Upper lobe of left lung (tissue), 6 donors: ENCODE measurements around the gene ZNF785. TPM values are rescaled to one million over a fixed set of nuclear protein-coding genes. Genes with fewer than 3 reads are reported as not detected.

Experiments
- ATAC-seq, 2 donors: fragments of 200-7000 bp; cut with Tn5 transposase; one replicate each; pipeline ENCODE4 v1.9.1; 2022; ENCODE audit warnings: mild to moderate bottlenecking in 2 of 2, moderate library complexity in 2 of 2; ENCODE audit not compliant: low FRiP score in 2 of 2
- DNase-seq, 2 donors: peaks; one replicate each; pipeline ENCODE4 v3.0.0-alpha.2; 2019 to 2020
- H3K27ac ChIP-seq, 4 donors: fragments of 200-600 bp; sonication (generic); one replicate each; pipeline ENCODE4 v1.5.1; 2016 to 2019
- H3K27me3 ChIP-seq, 4 donors: fragments of 200-600 bp; sonication (generic); one replicate each; pipeline ENCODE4 v1.5.1; 2017 to 2019
- H3K36me3 ChIP-seq, 4 donors: fragments of 200-600 bp; sonication (generic); one replicate each; pipeline ENCODE4 v1.5.1; 2016 to 2019
- H3K4me1 ChIP-seq, 4 donors: fragments of 200-600 bp; sonication (generic); one replicate each; pipeline ENCODE4 v1.5.1; 2018 to 2019
- H3K4me3 ChIP-seq, 4 donors: fragments of 200-600 bp; sonication (generic); one replicate each; pipeline ENCODE4 v1.5.1; 2017 to 2019; ENCODE audit warnings: mild to moderate bottlenecking in 2 of 4, moderate library complexity in 1 of 4
- H3K9me3 ChIP-seq, 4 donors: fragments of 200-600 bp; sonication (generic); one replicate each; pipeline ENCODE4 v1.5.1; 2018 to 2019
- CTCF ChIP-seq, 6 experiments: fragments of 450-650 bp in 4 of 6; fragments of 200-600 bp in 2 of 6; sonication (generic) in 2 of 6; IDR thresholded peaks; one replicate each; pipeline ENCODE4 v1.5.1; 2016 to 2019; ENCODE audit warnings: antibody characterized with exemption in 6 of 6
- EP300 ChIP-seq, 4 donors: sonication (generic); formaldehyde crosslinking; IDR thresholded peaks; one replicate each; pipeline ENCODE4 v1.5.1; 2017; ENCODE audit warnings: antibody characterized with exemption in 4 of 4, control low read depth in 2 of 4
- POLR2A ChIP-seq, 4 donors: fragments of 450-650 bp; IDR thresholded peaks; one replicate each; pipeline ENCODE4 v1.5.1; 2016 to 2017; ENCODE audit warnings: antibody characterized with exemption in 4 of 4, mild to moderate bottlenecking in 2 of 4
- POLR2AphosphoS5 ChIP-seq, 2 donors: sonication (generic); formaldehyde crosslinking; IDR thresholded peaks; one replicate each; pipeline ENCODE4 v1.5.1; 2017; ENCODE audit warnings: antibody characterized with exemption in 2 of 2
- WGBS, 2 donors: methylation state at CpG; one replicate each; pipeline ENCODE4 v1.1.5; 2017 to 2018; 5-methylcytosine and 5-hydroxymethylcytosine counted together
- total RNA-seq, 6 donors: library from RNA; depleted of rRNA in 4 of 6; stranded (reverse); fragments of >200 nt in 4 of 6; gene quantifications; one replicate each; pipeline versions ENCODE4 v1.1.0 to v1.2.1, GENCODE V29; 2016 to 2021
- donor health status: DM: no; HTN: no; CAD: no; lungs with moderate emphysema.
- donor health status: DM: no; HTN: yes; CAD: no; lungs with severe emphysema.

The ZNF785 gene
- total RNA-seq, 6 donors from 2014 or later, result 7.3 to 52.4 (median 15.3) TPM

- TF ChIP-seq EP300 (IDR thresholded peaks at IDR 0.05) (no peak), CTCF (IDR thresholded peaks at IDR 0.05) (no peak), POLR2A (IDR thresholded peaks at IDR 0.05) (no peak), POLR2AphosphoS5 (IDR thresholded peaks at IDR 0.05) (no peak)
- H3K4me3 ChIP-seq, result no peak overlapping the region
- WGBS, 2 donors, result 84 to 85% methylated on average over 10 to 11 of the region's 11 CpGs
Measured at GRCh38 chr16:30623536-30624283, 38.2 kb upstream of the ZNF785 start.

GRCh38 chr16:30622455-30623032, 37.0 kb upstream of the ZNF785 start:
- WGBS, 2 donors, result 52 to 58% methylated on average over 10 of the region's 10 CpGs
- Histone ChIP-seq H3K9me3 (no peaks in the 10 kb centered on the region), H3K27me3 (no peaks in the 10 kb centered on the region), H3K27ac (no peak overlapping the region), H3K4me1 (no peaks in the 10 kb centered on the region), H3K4me3 (no peak overlapping the region), H3K36me3 (no peaks in the 10 kb centered on the region)
- DNase-seq, result no peak
- ATAC-seq, result no peak
- TF ChIP-seq POLR2AphosphoS5 (IDR thresholded peaks at IDR 0.05) (no peak), POLR2A (IDR thresholded peaks at IDR 0.05) (no peak), EP300 (IDR thresholded peaks at IDR 0.05) (no peak), CTCF (IDR thresholded peaks at IDR 0.05) (no peak)

More at GRCh38 chr16:30623536-30624283, 38.2 kb upstream of the ZNF785 start:
- peaks cover 0 to 3% (median 2%) of the 10 kb centered on the region in 4 donors for H3K4me1 ChIP-seq
- H3K27ac ChIP-seq, result no peak overlapping the region
- ATAC-seq (no peak), DNase-seq (no peak)
- no peaks in the 10 kb centered on the region for H3K27me3 ChIP-seq
- no peaks in the 10 kb centered on the region for H3K36me3 ChIP-seq
- H3K9me3 ChIP-seq, result no peaks in the 10 kb centered on the region

- TF ChIP-seq POLR2AphosphoS5 (IDR thresholded peaks at IDR 0.05), result no peak
- no peak for TF ChIP-seq EP300 (IDR thresholded peaks at IDR 0.05)
- no peak for TF ChIP-seq POLR2A (IDR thresholded peaks at IDR 0.05)
- TF ChIP-seq CTCF (IDR thresholded peaks at IDR 0.05), result no peak
- no peaks in the 10 kb centered on the region for H3K27me3 ChIP-seq
- 78 to 79% methylated on average over 5 of the region's 5 CpGs for WGBS, 2 donors
- DNase-seq (no peak), ATAC-seq (no peak)
- no peaks in the 10 kb centered on the region for H3K9me3 ChIP-seq
- H3K27ac ChIP-seq, result no peak overlapping the region
- no peaks in the 10 kb centered on the region for H3K36me3 ChIP-seq
- H3K4me1 ChIP-seq, result no peaks in the 10 kb centered on the region
- H3K4me3 ChIP-seq, result no peak overlapping the region
Measured at GRCh38 chr16:30621765-30622164, 36.3 kb upstream of the ZNF785 start.

- H3K36me3 ChIP-seq, result no peaks in the 10 kb centered on the region
- TF ChIP-seq CTCF (IDR thresholded peaks at IDR 0.05), result no peak
- TF ChIP-seq POLR2AphosphoS5 (IDR thresholded peaks at IDR 0.05), result no peak
- TF ChIP-seq EP300 (IDR thresholded peaks at IDR 0.05), result no peak
- TF ChIP-seq POLR2A (IDR thresholded peaks at IDR 0.05), result no peak
- no peak for DNase-seq
Measured at GRCh38 chr16:30620169-30620568, 34.7 kb upstream of the ZNF785 start.

More at GRCh38 chr16:30620169-30620568, 34.7 kb upstream of the ZNF785 start:
- no peaks in the 10 kb centered on the region for H3K27me3 ChIP-seq
- WGBS, 2 donors, result 49 to 63% methylated on average over 3 of the region's 3 CpGs
- no peak overlapping the region for H3K27ac ChIP-seq
- no peak for ATAC-seq
- H3K4me3 ChIP-seq, result no peak overlapping the region
- peaks cover 0 to 7% (median 0%) of the 10 kb centered on the region in 4 donors for H3K4me1 ChIP-seq
- no peaks in the 10 kb centered on the region for H3K9me3 ChIP-seq
